ENCODE measurements around the gene SAP30L.

DNA sequence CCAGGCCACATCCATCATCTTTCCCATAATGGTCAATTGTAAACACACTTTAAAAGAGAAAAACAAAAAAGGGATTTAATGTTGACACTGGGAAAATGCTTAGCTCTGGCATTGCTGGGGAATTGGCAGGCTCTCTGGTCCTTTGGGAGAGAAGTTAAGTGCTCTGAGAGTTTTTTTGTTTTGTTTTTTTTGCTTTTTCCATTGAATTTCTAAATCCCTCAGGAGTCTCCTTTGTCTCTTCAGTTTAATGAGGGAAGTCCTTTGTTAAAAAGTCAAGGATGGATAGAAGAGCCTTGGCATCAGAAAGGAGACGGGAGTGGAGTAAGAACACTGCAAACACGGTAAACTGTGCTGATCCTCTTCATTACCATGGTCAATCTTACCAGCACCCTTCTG is 39.3 kb downstream of the SAP30L start:
- TF ChIP-seq, protein P1, sequence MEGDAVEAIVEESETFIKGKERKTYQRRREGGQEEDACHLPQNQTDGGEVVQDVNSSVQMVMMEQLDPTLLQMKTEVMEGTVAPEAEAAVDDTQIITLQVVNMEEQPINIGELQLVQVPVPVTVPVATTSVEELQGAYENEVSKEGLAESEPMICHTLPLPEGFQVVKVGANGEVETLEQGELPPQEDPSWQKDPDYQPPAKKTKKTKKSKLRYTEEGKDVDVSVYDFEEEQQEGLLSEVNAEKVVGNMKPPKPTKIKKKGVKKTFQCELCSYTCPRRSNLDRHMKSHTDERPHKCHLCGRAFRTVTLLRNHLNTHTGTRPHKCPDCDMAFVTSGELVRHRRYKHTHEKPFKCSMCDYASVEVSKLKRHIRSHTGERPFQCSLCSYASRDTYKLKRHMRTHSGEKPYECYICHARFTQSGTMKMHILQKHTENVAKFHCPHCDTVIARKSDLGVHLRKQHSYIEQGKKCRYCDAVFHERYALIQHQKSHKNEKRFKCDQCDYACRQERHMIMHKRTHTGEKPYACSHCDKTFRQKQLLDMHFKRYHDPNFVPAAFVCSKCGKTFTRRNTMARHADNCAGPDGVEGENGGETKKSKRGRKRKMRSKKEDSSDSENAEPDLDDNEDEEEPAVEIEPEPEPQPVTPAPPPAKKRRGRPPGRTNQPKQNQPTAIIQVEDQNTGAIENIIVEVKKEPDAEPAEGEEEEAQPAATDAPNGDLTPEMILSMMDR (IDR thresholded peaks at IDR 0.05; ENCODE audit: low read length), result no peak
- TF ChIP-seq EZH2phosphoT487 (IDR thresholded peaks at IDR 0.05; ENCODE audit: low read length), result no peak
